ENCODE results near the gene CCDC33. TPM values are rescaled to one million over a fixed set of nuclear protein-coding genes. Genes with fewer than 3 reads are reported as not detected.

Gene CCDC33
- total and polyA plus RNA-seq, 3 experiments from 2014 or later: not detected

DNA sequence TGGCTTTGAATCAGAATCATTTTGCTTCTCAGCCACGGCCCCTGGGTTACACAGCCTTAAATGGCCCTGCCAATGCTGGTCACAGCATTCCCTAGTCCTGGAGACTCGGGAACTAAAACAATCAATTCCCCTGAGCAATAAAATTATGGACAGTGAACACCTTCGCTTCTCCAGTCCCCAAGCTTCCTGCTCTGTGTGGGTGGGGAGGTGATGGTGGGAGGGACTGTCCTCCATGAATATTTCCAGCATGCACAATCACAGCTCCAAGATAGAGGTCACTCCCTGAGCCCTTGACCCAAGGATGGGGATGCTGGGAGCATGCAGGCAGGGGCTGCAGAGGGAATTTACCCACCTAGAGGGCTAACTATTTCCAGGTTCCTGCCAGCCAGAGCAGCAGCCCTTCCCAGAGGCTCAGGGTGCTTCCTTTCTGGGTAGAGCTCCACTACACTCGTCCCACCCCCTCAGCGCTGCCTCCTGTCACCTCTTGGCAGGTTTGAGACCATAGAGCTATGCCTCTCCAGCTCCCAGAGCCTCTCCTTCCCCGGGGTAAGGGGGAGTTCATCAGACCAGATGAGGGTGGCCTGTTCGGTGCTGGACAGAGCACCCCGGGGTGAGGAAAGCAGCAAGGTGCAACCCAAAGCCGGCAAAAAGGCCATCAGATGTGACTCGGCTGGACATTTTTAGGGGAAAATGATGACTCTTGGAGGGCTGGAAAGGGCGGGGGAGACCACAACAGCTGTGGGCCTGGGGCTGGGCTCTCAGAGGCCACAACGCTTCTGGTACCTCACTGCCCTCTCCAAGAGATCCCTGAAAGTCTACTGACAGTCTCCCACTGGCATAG, 14.5 kb upstream of the CCDC33 start:
- H3K4me1 Mint-ChIP-seq: no peaks in the 10 kb centered on the region
- no peak overlapping the region for H3K4me3 Mint-ChIP-seq
- H3K27me3 ChIP-seq (ENCODE audit: insufficient read depth, low read length, poor library complexity, severe bottlenecking): no peaks in the 10 kb centered on the region
- H3K36me3 Mint-ChIP-seq: no peaks in the 10 kb centered on the region
- H3K27me3 Mint-ChIP-seq: peaks cover 5 to 61% of the 10 kb centered on the region in 2 donors
- CTCF ChIA-PET: no interaction called here
- no peaks in the 10 kb centered on the region for H3K9me3 ChIP-seq (ENCODE audit: low read length)
- H3K9me3 Mint-ChIP-seq: no peaks in the 10 kb centered on the region
- H3K27ac Mint-ChIP-seq: no peak overlapping the region
- no peak for DNase-seq
- no peaks in the 10 kb centered on the region for H3K4me1 ChIP-seq (ENCODE audit: insufficient read depth, low read length)
- H3K36me3 ChIP-seq (ENCODE audit: insufficient read depth, low read length): no peaks in the 10 kb centered on the region
- no peak overlapping the region for H3K27ac ChIP-seq (ENCODE audit: low read depth, low read length)
- no peak overlapping the region for H3K4me3 ChIP-seq (ENCODE audit: low read length)
- POLR2A ChIA-PET: no interaction called here

GRCh38 chr15:74222240-74223119, 13.6 kb upstream of the CCDC33 start:
- H3K4me1 ChIP-seq (ENCODE audit: insufficient read depth, low read length): no peaks in the 10 kb centered on the region
- H3K4me3 ChIP-seq (ENCODE audit: low read length): no peak overlapping the region
- Mint-ChIP-seq H3K36me3 (no peaks in the 10 kb centered on the region), H3K4me1 (no peaks in the 10 kb centered on the region), H3K27ac (peak overlapping the region in 1 of 8 donors; percentile 82), H3K27me3 (peaks cover 9 to 65% of the 10 kb centered on the region in 2 donors), H3K9me3 (no peaks in the 10 kb centered on the region), H3K4me3 (no peak overlapping the region)
- H3K36me3 ChIP-seq (ENCODE audit: insufficient read depth, low read length): no peaks in the 10 kb centered on the region
- no peak overlapping the region for H3K27ac ChIP-seq (ENCODE audit: low read depth, low read length)
- H3K9me3 ChIP-seq (ENCODE audit: low read length): no peaks in the 10 kb centered on the region
- H3K27me3 ChIP-seq (ENCODE audit: insufficient read depth, low read length, poor library complexity, severe bottlenecking): no peaks in the 10 kb centered on the region
- no peak for DNase-seq
- POLR2A ChIA-PET: no interaction called here
- CTCF ChIA-PET: no interaction called here

GRCh38 chr15:74225928-74226327, 10.2 kb upstream of the CCDC33 start:
- ChIA-PET POLR2A (no interaction called here), CTCF (no interaction called here)
- Mint-ChIP-seq H3K9me3 (no peaks in the 10 kb centered on the region), H3K27me3 (peaks cover 12 to 56% of the 10 kb centered on the region in 2 donors), H3K36me3 (no peaks in the 10 kb centered on the region), H3K4me1 (no peaks in the 10 kb centered on the region), H3K4me3 (no peak overlapping the region), H3K27ac (peak overlapping the region in 1 of 8 donors; percentile 16)
- Histone ChIP-seq H3K4me1 (ENCODE audit: insufficient read depth, low read length) (no peaks in the 10 kb centered on the region), H3K27ac (ENCODE audit: low read depth, low read length) (no peak overlapping the region), H3K9me3 (ENCODE audit: low read length) (no peaks in the 10 kb centered on the region), H3K4me3 (ENCODE audit: low read length) (no peak overlapping the region), H3K27me3 (ENCODE audit: insufficient read depth, low read length, poor library complexity, severe bottlenecking) (no peaks in the 10 kb centered on the region), H3K36me3 (ENCODE audit: insufficient read depth, low read length) (no peaks in the 10 kb centered on the region)
- DNase-seq: no peak

DNA sequence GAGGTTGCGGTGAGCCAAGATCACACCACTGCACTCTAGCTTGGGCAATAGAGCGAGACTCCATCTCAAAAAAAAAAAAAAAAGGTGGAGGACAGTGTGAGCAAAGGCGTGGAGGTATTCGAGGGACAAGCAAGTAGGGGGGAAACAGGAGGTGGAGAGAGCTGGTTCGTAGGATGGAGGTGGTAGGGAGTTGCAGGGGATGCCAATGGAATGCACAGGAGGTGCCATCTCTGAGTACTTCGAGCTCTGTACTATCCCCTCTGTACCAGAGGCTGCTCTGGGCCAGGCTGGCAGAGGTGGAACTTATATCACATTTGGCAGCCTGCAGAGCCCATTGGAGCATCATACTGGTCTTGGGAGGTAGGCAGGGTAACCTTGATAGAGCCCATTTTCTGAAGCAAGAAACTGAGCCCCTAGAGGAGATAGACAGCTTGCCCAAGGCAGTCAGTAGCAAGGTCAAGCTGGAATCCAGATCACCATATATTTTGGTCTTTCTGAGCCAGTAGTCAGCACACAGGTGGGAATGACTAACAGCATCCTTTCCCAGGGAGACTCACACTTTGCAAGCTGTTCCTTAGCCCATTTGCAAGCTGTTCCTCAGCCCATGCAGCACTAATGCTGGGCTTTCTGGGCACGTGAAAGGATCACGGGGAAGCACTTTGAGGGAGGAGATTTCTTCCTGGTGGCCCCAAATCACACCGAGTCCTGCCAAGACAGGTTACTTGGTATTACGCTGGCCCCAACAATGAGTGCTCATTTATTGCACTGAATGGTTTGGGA, 9.2 kb upstream of the CCDC33 start:
- Histone ChIP-seq H3K9me3 (ENCODE audit: low read length) (no peaks in the 10 kb centered on the region), H3K4me3 (ENCODE audit: low read length) (no peak overlapping the region), H3K4me1 (ENCODE audit: insufficient read depth, low read length) (no peaks in the 10 kb centered on the region), H3K27me3 (ENCODE audit: insufficient read depth, low read length, poor library complexity, severe bottlenecking) (no peaks in the 10 kb centered on the region), H3K36me3 (ENCODE audit: insufficient read depth, low read length) (no peaks in the 10 kb centered on the region), H3K27ac (ENCODE audit: low read depth, low read length) (no peak overlapping the region)
- Mint-ChIP-seq H3K4me1 (no peaks in the 10 kb centered on the region), H3K36me3 (no peaks in the 10 kb centered on the region), H3K9me3 (no peaks in the 10 kb centered on the region), H3K27ac (no peak overlapping the region), H3K27me3 (peaks cover 12 to 55% of the 10 kb centered on the region in 2 donors), H3K4me3 (no peak overlapping the region)
- DNase-seq: no peak
- POLR2A ChIA-PET: no interaction called here
- CTCF ChIA-PET: no interaction called here

DNA sequence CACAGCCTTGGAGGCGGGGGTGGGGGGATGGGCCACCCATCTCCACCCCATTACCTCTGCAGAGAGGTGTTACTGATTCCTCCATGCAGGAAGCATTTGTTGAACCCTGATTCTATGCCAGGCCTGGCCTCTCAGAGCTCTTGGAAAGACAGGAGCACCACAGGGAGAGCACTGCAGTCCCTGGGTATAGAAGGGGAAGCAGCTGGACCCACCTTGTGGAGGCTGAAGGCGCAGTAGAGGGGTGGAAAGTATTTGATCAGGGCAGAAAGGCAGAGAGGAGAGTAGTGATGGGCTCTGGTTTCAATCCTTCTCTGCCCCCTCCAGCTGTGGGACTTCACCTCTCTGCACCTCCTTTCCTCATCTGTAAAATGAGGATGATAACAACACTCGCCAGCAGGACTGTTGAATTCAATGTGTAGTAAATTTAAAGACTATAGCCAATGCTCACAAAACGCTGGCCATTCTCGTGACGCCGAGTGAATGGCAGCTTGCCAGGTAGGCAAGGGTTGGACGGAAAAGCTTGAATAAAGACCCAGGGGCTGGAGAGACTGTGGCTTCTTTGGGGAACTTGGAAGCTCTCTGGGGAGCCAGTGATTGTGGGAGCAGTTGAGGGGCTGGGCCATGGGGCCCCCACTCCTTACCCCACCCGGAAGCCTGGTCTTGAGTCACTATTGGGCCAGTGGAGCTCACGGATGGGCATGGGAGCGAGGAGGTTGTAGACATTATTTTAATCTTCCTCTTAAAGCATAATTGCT, 8.0 kb upstream of the CCDC33 start:
- H3K4me1 Mint-ChIP-seq: no peaks in the 10 kb centered on the region
- no peak overlapping the region for H3K27ac ChIP-seq (ENCODE audit: low read depth, low read length)
- CTCF ChIA-PET: no interaction called here
- no peaks in the 10 kb centered on the region for H3K4me1 ChIP-seq (ENCODE audit: insufficient read depth, low read length)
- no peaks in the 10 kb centered on the region for H3K9me3 ChIP-seq (ENCODE audit: low read length)
- H3K4me3 ChIP-seq (ENCODE audit: low read length): no peak overlapping the region
- H3K27ac Mint-ChIP-seq: no peak overlapping the region
- POLR2A ChIA-PET: no interaction called here
- no peak overlapping the region for H3K4me3 Mint-ChIP-seq
- peaks cover 14 to 56% of the 10 kb centered on the region in 2 donors for H3K27me3 Mint-ChIP-seq
- H3K9me3 Mint-ChIP-seq: no peaks in the 10 kb centered on the region
- no peaks in the 10 kb centered on the region for H3K27me3 ChIP-seq (ENCODE audit: insufficient read depth, low read length, poor library complexity, severe bottlenecking)
- no peaks in the 10 kb centered on the region for H3K36me3 Mint-ChIP-seq
- H3K36me3 ChIP-seq (ENCODE audit: insufficient read depth, low read length): no peaks in the 10 kb centered on the region
- DNase-seq: no peak

DNA sequence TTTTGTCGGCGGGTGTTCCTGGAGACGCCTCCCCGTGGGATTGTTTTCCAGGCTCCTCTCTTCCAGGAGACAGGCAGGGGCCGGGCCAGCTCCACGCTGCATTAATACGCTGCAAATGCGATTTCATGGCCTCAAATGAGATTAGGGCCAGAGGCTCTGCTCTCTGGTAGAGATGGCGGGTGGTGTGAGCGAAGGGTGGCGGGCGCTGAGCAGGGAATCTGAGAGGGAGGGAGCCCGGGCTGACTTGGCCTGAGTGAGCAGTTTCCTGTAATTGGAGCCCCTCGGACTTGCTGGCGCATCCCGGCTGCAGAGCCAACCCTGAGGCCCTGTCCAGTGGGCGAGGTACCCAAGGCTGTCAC, 7.4 kb upstream of the CCDC33 start:
- CTCF ChIA-PET: no interaction called here
- Histone ChIP-seq H3K27ac (ENCODE audit: low read depth, low read length) (no peak overlapping the region), H3K27me3 (ENCODE audit: insufficient read depth, low read length, poor library complexity, severe bottlenecking) (no peaks in the 10 kb centered on the region), H3K4me1 (ENCODE audit: insufficient read depth, low read length) (no peaks in the 10 kb centered on the region), H3K4me3 (ENCODE audit: low read length) (no peak overlapping the region), H3K36me3 (ENCODE audit: insufficient read depth, low read length) (no peaks in the 10 kb centered on the region), H3K9me3 (ENCODE audit: low read length) (no peaks in the 10 kb centered on the region)
- Mint-ChIP-seq H3K27ac (no peak overlapping the region), H3K4me3 (no peak overlapping the region), H3K27me3 (peaks cover 14 to 51% of the 10 kb centered on the region in 2 donors), H3K4me1 (no peaks in the 10 kb centered on the region), H3K9me3 (no peaks in the 10 kb centered on the region), H3K36me3 (no peaks in the 10 kb centered on the region)
- POLR2A ChIA-PET: no interaction called here
- no peak for DNase-seq

GRCh38 chr15:74229686-74230085, 6.4 kb upstream of the CCDC33 start:
- no peaks in the 10 kb centered on the region for H3K9me3 ChIP-seq (ENCODE audit: low read length)
- H3K9me3 Mint-ChIP-seq: no peaks in the 10 kb centered on the region
- H3K27me3 ChIP-seq (ENCODE audit: insufficient read depth, low read length, poor library complexity, severe bottlenecking): no peaks in the 10 kb centered on the region
- no peak overlapping the region for H3K4me3 ChIP-seq (ENCODE audit: low read length)
- no peak overlapping the region for H3K4me3 Mint-ChIP-seq
- POLR2A ChIA-PET: no interaction called here
- no peaks in the 10 kb centered on the region for H3K4me1 ChIP-seq (ENCODE audit: insufficient read depth, low read length)
- no peaks in the 10 kb centered on the region for H3K4me1 Mint-ChIP-seq
- no peaks in the 10 kb centered on the region for H3K36me3 Mint-ChIP-seq
- H3K36me3 ChIP-seq (ENCODE audit: insufficient read depth, low read length): no peaks in the 10 kb centered on the region
- CTCF ChIA-PET: no interaction called here
- DNase-seq: no peak
- H3K27ac ChIP-seq (ENCODE audit: low read depth, low read length): no peak overlapping the region
- no peak overlapping the region for H3K27ac Mint-ChIP-seq
- peaks cover 10 to 43% of the 10 kb centered on the region in 2 donors for H3K27me3 Mint-ChIP-seq

All from CD8-positive, alpha-beta memory T cell (primary cell).